DOHH2 (cell line): ENCODE results near the gene LETMD1.

Experiments
- CTCF ChIP-seq: fragments of 200-600 bp; sonication (generic); IDR thresholded peaks from one replicate; pipeline ENCODE4 v1.5.1; 2014; ENCODE audit warnings: antibody characterized with exemption, mild to moderate bottlenecking, low read depth, low read length; ENCODE audit not compliant: poor library complexity, severe bottlenecking
- EZH2phosphoT487 ChIP-seq: fragments of 200-600 bp; sonication (generic); IDR thresholded peaks from 2 replicates; pipeline ENCODE4 v1.6.1; 2017; ENCODE audit warnings: borderline replicate concordance, mild to moderate bottlenecking, antibody characterized with exemption, low read length, moderate library complexity, mixed read lengths

GRCh38 chr12:51033457-51034089 is 14.6 kb upstream of the LETMD1 start:
- TF ChIP-seq CTCF (no peak), EZH2phosphoT487 (no peak)
